ENCODE measurements around the gene KRT6A. TPM values are rescaled to one million over a fixed set of nuclear protein-coding genes. Genes with fewer than 3 reads are reported as not detected.
"Not testable (repeated sequence)": the region's sequence is repeated elsewhere in the genome, so short reads cannot be mapped to it uniquely, and the experiment has no call there.

KRT6A gene
- total RNA-seq, 4 donors from 2014 or later, result 1.7 to 2.3 TPM; not detected in 2

DNA sequence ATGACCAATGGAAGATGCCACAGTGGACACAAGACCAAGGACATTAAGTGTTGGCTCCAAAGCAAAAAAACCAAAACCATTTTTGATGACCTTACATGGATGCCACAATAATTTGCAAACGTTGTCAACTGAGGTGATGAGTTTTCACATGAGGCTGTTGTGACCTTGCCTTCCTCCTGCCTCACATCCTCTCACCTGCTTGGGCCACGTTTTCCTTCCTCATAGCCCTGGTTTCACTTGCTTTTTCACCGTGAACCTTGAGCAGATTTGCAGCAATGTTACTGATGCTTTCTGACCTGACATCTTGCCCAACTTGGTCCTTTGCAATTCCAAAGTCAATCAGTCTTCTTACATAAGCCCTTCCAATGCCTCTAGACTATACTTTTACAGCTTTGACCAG is 44.8 kb downstream of the KRT6A start:
- H3K4me3 ChIP-seq, result no peak overlapping the region
- TF ChIP-seq, protein P1, sequence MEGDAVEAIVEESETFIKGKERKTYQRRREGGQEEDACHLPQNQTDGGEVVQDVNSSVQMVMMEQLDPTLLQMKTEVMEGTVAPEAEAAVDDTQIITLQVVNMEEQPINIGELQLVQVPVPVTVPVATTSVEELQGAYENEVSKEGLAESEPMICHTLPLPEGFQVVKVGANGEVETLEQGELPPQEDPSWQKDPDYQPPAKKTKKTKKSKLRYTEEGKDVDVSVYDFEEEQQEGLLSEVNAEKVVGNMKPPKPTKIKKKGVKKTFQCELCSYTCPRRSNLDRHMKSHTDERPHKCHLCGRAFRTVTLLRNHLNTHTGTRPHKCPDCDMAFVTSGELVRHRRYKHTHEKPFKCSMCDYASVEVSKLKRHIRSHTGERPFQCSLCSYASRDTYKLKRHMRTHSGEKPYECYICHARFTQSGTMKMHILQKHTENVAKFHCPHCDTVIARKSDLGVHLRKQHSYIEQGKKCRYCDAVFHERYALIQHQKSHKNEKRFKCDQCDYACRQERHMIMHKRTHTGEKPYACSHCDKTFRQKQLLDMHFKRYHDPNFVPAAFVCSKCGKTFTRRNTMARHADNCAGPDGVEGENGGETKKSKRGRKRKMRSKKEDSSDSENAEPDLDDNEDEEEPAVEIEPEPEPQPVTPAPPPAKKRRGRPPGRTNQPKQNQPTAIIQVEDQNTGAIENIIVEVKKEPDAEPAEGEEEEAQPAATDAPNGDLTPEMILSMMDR (IDR thresholded peaks at IDR 0.05), result no peak
- no peaks in the 10 kb centered on the region for H3K27me3 ChIP-seq
- H3K27ac ChIP-seq, result no peak overlapping the region
- DNase-seq, result no peak
- H3K4me1 ChIP-seq, result no peaks in the 10 kb centered on the region
- no peaks in the 10 kb centered on the region for H3K9me3 ChIP-seq
- no peaks in the 10 kb centered on the region for H3K36me3 ChIP-seq

DNA sequence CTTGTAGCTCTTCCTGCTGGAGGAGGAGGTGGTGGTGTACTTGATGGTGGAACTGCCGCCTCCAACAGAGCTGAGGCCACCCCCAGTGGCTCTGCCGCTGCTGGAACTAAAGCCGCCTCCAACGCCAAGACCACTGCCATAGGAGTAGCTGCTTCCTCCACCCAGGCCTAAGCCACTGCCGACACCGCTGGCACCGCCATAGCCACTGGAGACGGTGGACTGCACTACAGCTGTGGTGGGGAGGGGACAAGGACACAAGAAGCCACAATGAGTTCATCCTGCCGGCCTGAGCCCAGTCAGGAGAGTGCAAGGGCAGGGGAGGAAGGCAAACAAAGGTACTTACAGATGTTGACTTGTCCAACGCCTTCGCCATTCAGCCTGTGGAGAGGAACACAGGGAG is 45.9 kb downstream of the KRT6A start:
- not testable (repeated sequence) for H3K4me1 ChIP-seq, H3K36me3 ChIP-seq, DNase-seq, H3K27ac ChIP-seq, H3K27me3 ChIP-seq, H3K9me3 ChIP-seq, H3K4me3 ChIP-seq

GRCh38 chr12:52446367-52447045 is 46.6 kb downstream of the KRT6A start:
- Histone ChIP-seq H3K27me3 (no peaks in the 10 kb centered on the region), H3K27ac (no peak overlapping the region), H3K4me1 (peaks cover 0 to 3% (median 0%) of the 10 kb centered on the region in 4 donors), H3K36me3 (no peaks in the 10 kb centered on the region), H3K9me3 (no peaks in the 10 kb centered on the region), H3K4me3 (no peak overlapping the region)
- DNase-seq, result no peak
- no peak for TF ChIP-seq POLR2A (IDR thresholded peaks at IDR 0.05)
- TF ChIP-seq, protein P1 (IDR thresholded peaks at IDR 0.05), result no peak

DNA sequence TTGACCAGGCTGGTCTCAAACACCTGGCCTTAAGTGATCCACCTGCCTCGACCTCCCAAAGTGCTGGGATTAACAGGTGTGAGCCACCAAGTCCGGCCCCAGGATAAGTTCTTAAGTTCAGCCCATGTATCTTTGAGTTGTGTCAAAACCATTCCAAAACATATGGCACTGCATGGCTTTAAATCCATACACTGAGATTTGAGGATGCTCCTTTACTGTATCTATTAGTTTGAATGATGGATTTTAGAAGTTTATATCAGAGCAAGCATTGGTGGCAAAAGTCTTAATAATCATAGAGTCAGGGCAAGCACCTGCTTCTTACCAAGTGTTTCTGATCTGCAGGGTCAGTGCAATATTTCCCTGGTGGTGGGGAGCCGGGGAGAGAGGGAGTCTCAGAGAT is 47.2 kb downstream of the KRT6A start:
- DNase-seq, result no peak
- no peaks in the 10 kb centered on the region for H3K27me3 ChIP-seq
- H3K4me3 ChIP-seq, result no peak overlapping the region
- no peaks in the 10 kb centered on the region for H3K9me3 ChIP-seq
- TF ChIP-seq, protein P1 (IDR thresholded peaks at IDR 0.05), result no peak
- no peak for TF ChIP-seq POLR2A (IDR thresholded peaks at IDR 0.05)
- no peaks in the 10 kb centered on the region for H3K36me3 ChIP-seq
- H3K4me1 ChIP-seq, result peaks cover 0 to 6% (median 0%) of the 10 kb centered on the region in 4 donors
- no peak overlapping the region for H3K27ac ChIP-seq

GRCh38 chr12:52444647-52445595 is 48.1 kb downstream of the KRT6A start:
- Histone ChIP-seq H3K36me3 (no peaks in the 10 kb centered on the region), H3K27ac (no peak overlapping the region), H3K9me3 (no peaks in the 10 kb centered on the region), H3K27me3 (no peaks in the 10 kb centered on the region), H3K4me1 (peaks cover 0 to 6% (median 0%) of the 10 kb centered on the region in 4 donors), H3K4me3 (no peak overlapping the region)
- TF ChIP-seq, protein P1 (IDR thresholded peaks at IDR 0.05), result no peak
- no peak for TF ChIP-seq POLR2A (IDR thresholded peaks at IDR 0.05)
- DNase-seq, result no peak

DNA sequence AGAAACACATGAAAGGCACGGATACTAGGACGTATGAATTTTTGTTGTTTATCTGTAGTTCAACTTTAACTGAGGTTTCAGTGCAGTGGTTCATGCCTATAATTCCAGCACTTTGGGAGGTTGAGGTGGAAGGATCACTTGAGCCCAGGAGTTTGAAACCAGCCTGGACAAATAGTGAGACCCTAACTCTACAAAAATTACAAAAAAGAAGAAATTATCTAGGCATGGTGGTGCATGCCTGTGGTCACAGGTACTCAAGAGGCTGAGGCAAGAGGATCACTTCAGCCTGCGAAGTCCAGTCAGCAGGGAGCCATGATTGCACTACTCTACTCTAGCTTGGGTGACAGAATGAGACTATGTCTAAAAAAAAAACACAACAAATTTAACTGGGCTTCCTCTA is 49.1 kb downstream of the KRT6A start:
- DNase-seq, result no peak
- H3K4me1 ChIP-seq, result peaks cover 0 to 6% (median 0%) of the 10 kb centered on the region in 4 donors
- TF ChIP-seq, protein P1 (IDR thresholded peaks at IDR 0.05), result no peak
- no peak for TF ChIP-seq POLR2A (IDR thresholded peaks at IDR 0.05)
- no peak overlapping the region for H3K4me3 ChIP-seq
- no peaks in the 10 kb centered on the region for H3K27me3 ChIP-seq
- H3K9me3 ChIP-seq, result no peaks in the 10 kb centered on the region
- H3K27ac ChIP-seq, result no peak overlapping the region
- H3K36me3 ChIP-seq, result no peaks in the 10 kb centered on the region

Measured in Peyer's patch (tissue), 4 donors.